NCI-H128 (cell line): ENCODE results near the gene DDX28.
A peak's percentile ranks its signal among the peaks of the same experiment; 100 is the strongest.

Source experiments
- DNase-seq: peaks from one replicate; lab custom pipeline; 2025; ENCODE audit not compliant: unreplicated experiment; lab: John Stamatoyannopoulos, UW

DDX28 gene

GRCh38 chr16:68022728-68023537 lies at the start of gene DDX28, which contains the start of gene DUS2:
DDX28 (minus strand) TSS chr16:68023232; CDS start chr16:68023202, 30 bp downstream.
DUS2 (plus strand) TSS chr16:68023284; CDS start chr16:68038024, 14,740 bp downstream.
- peak; percentile 76 for DNase-seq

- no peak for DNase-seq
Measured at GRCh38 chr16:68072038-68072695, 49.1 kb upstream of the DDX28 start.

- DNase-seq: no peak
Measured at GRCh38 chr16:68071518-68071901, 48.5 kb upstream of the DDX28 start.

- no peak for DNase-seq
Measured at GRCh38 chr16:68070806-68071517, 47.9 kb upstream of the DDX28 start.

GRCh38 chr16:68070249-68070730 lies 47.3 kb upstream of the DDX28 start:
- no peak for DNase-seq

- no peak for DNase-seq
Measured at GRCh38 chr16:68069511-68070248, 46.6 kb upstream of the DDX28 start.

- no peak for DNase-seq
Measured at GRCh38 chr16:68068926-68069325, 45.9 kb upstream of the DDX28 start.

GRCh38 chr16:68066763-68067162 lies 43.7 kb upstream of the DDX28 start:
- no peak for DNase-seq

GRCh38 chr16:68065716-68066305 lies 42.8 kb upstream of the DDX28 start:
- no peak for DNase-seq

GRCh38 chr16:68064791-68065365 lies 41.8 kb upstream of the DDX28 start:
- no peak for DNase-seq

- DNase-seq: no peak
Measured at GRCh38 chr16:68062910-68063393, 39.9 kb upstream of the DDX28 start.

GRCh38 chr16:68061396-68061795 lies 38.4 kb upstream of the DDX28 start:
- DNase-seq: no peak

GRCh38 chr16:68059804-68060203 lies 36.8 kb upstream of the DDX28 start:
- DNase-seq: no peak

GRCh38 chr16:68055395-68055794 lies 32.4 kb upstream of the DDX28 start:
- no peak for DNase-seq

GRCh38 chr16:68049449-68049848 lies 26.4 kb upstream of the DDX28 start:
- DNase-seq: no peak

GRCh38 chr16:68047987-68048386 lies 25.0 kb upstream of the DDX28 start:
- DNase-seq: no peak

GRCh38 chr16:68046106-68046505 lies 23.1 kb upstream of the DDX28 start:
- DNase-seq: no peak

GRCh38 chr16:68041783-68042182 lies 18.8 kb upstream of the DDX28 start:
- DNase-seq: no peak

GRCh38 chr16:68040506-68041288 lies 17.7 kb upstream of the DDX28 start:
- DNase-seq: peak; percentile 21
